Measurements from ENCODE around the gene CTSC.
A peak's percentile ranks its signal among the peaks of the same experiment; 100 is the strongest.

CTSC gene

GRCh38 chr11:88315015-88315414, 22.5 kb downstream of the CTSC start:
- no peak for DNase-seq

- no peak for DNase-seq
Measured at GRCh38 chr11:88313441-88313840, 24.1 kb downstream of the CTSC start.

GRCh38 chr11:88312628-88313027, 24.9 kb downstream of the CTSC start:
- DNase-seq: no peak

- no peak for DNase-seq
Measured at GRCh38 chr11:88310246-88310645, 27.3 kb downstream of the CTSC start.

GRCh38 chr11:88308576-88308975, 29.0 kb downstream of the CTSC start:
- DNase-seq: no peak

- DNase-seq: no peak
Measured at GRCh38 chr11:88307749-88308425, 29.6 kb downstream of the CTSC start.

- no peak for DNase-seq
Measured at GRCh38 chr11:88306785-88307184, 30.8 kb downstream of the CTSC start.

- no peak for DNase-seq
Measured at GRCh38 chr11:88305430-88305829, 32.1 kb downstream of the CTSC start.

- no peak for DNase-seq
Measured at GRCh38 chr11:88304352-88304751, 33.2 kb downstream of the CTSC start.

- no peak for DNase-seq
Measured at GRCh38 chr11:88303037-88303436, 34.5 kb downstream of the CTSC start.

- DNase-seq: peak; percentile 45
Measured at GRCh38 chr11:88301488-88302140, 35.9 kb downstream of the CTSC start.

- DNase-seq: no peak
Measured at GRCh38 chr11:88300888-88301487, 36.5 kb downstream of the CTSC start.

GRCh38 chr11:88297863-88298262, 39.7 kb downstream of the CTSC start:
- no peak for DNase-seq

- no peak for DNase-seq
Measured at GRCh38 chr11:88297421-88297820, 40.1 kb downstream of the CTSC start.

- no peak for DNase-seq
Measured at GRCh38 chr11:88295028-88295427, 42.5 kb downstream of the CTSC start.

- peak; percentile 38 for DNase-seq
Measured at GRCh38 chr11:88293931-88294330, 43.6 kb downstream of the CTSC start.

- DNase-seq: peak; percentile 45
Measured at GRCh38 chr11:88292171-88292843, 45.2 kb downstream of the CTSC start.

GRCh38 chr11:88288560-88288959, 49.0 kb downstream of the CTSC start:
- DNase-seq: no peak

- DNase-seq: peak; percentile 43
Measured at GRCh38 chr11:88284336-88285050, 53.0 kb downstream of the CTSC start.

- DNase-seq: no peak
Measured at GRCh38 chr11:88282747-88283515, 54.6 kb downstream of the CTSC start.

- no peak for DNase-seq
Measured at GRCh38 chr11:88281317-88281712, 56.2 kb downstream of the CTSC start.

GRCh38 chr11:88280673-88281316, 56.7 kb downstream of the CTSC start:
- DNase-seq: peak; percentile 43

All from femur (tissue), 1 donor.